HEK293T (cell line): Measurements from ENCODE around the gene CDK13.

Experiments
- ELF4 ChIP-seq: fragments of 450-650 bp; IDR thresholded peaks from 2 replicates; pipeline ENCODE4 v1.6.1; 2017; ENCODE audit warnings: antibody characterized with exemption
- FOXA1 ChIP-seq: fragments of 450-650 bp; IDR thresholded peaks from 2 replicates; pipeline ENCODE4 v1.6.1; 2016; ENCODE audit warnings: mild to moderate bottlenecking
- FOXK2 ChIP-seq: fragments of 450-650 bp; IDR thresholded peaks from 2 replicates; pipeline ENCODE4 v1.6.1; 2016; ENCODE audit warnings: mild to moderate bottlenecking
- FOXM1 ChIP-seq: fragments of 450-650 bp; IDR thresholded peaks from 2 replicates; pipeline ENCODE4 v1.6.1; 2017; ENCODE audit warnings: mild to moderate bottlenecking, borderline replicate concordance
- NFRKB ChIP-seq: fragments of 450-650 bp; IDR thresholded peaks from 2 replicates; pipeline ENCODE4 v1.6.1; 2016; ENCODE audit warnings: mild to moderate bottlenecking, moderate library complexity
- PKNOX1 ChIP-seq: fragments of 450-650 bp; IDR thresholded peaks from 2 replicates; pipeline ENCODE4 v1.6.1; 2016
- SP1 ChIP-seq: fragments of 450-650 bp; IDR thresholded peaks from 2 replicates; pipeline ENCODE4 v1.6.1; 2017
- SUZ12 ChIP-seq: fragments of 450-650 bp; IDR thresholded peaks from 2 replicates; pipeline ENCODE4 v1.6.1; 2016; ENCODE audit warnings: mild to moderate bottlenecking
- TARDBP ChIP-seq: fragments of 450-650 bp; IDR thresholded peaks from 2 replicates; pipeline ENCODE4 v1.6.1; 2016
- ZNF384 ChIP-seq: fragments of 450-650 bp; IDR thresholded peaks from 2 replicates; pipeline ENCODE4 v1.6.1; 2016

DNA sequence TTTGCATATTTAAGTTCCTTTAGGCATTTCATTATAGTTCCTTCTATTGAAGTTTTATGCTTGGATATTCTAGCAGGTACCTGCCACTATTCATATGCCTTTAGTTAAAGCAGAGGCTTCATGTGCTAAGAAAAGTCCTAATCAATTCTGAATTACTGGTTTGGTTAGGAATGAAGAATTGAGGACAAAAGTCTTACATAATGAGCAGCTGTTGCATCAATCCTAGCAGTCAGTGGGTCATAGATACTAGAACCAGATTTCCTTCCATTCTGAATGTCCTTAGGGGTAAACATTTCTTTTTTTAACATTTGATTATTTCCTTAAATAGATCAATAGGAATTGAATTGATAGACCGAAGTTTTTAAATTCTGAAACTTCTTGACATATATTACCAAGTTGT, 59.2 kb downstream of the CDK13 start:
- TF ChIP-seq PKNOX1 (no peak), FOXA1 (no peak), ELF4 (no peak), NFRKB (no peak), SP1 (no peak), FOXK2 (no peak), ZNF384 (no peak), TARDBP (no peak), FOXM1 (no peak), SUZ12 (no peak)
